Measurements from ENCODE around the gene EHBP1.
A peak's percentile ranks its signal among the peaks of the same experiment; 100 is the strongest.

Gene EHBP1

GRCh38 chr2:63049211-63049969 is 343.9 kb downstream of the EHBP1 start (continued):
- no peak for TF ChIP-seq PATZ1 (tag by site-specific recombination; IDR thresholded peaks at IDR 0.05)
- TF ChIP-seq, protein P1, sequence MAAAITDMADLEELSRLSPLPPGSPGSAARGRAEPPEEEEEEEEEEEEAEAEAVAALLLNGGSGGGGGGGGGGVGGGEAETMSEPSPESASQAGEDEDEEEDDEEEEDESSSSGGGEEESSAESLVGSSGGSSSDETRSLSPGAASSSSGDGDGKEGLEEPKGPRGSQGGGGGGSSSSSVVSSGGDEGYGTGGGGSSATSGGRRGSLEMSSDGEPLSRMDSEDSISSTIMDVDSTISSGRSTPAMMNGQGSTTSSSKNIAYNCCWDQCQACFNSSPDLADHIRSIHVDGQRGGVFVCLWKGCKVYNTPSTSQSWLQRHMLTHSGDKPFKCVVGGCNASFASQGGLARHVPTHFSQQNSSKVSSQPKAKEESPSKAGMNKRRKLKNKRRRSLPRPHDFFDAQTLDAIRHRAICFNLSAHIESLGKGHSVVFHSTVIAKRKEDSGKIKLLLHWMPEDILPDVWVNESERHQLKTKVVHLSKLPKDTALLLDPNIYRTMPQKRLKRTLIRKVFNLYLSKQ (tag by site-specific recombination; IDR thresholded peaks at IDR 0.05; ENCODE audit: borderline replicate concordance) = no peak
- no peak for TF ChIP-seq ZNF660 (tag by site-specific recombination; IDR thresholded peaks at IDR 0.05)
- peak; percentile 34; the same call in 1 of the 2 replicates for TF ChIP-seq HIC1 (tag by site-specific recombination; IDR thresholded peaks at IDR 0.05)
- no peak for TF ChIP-seq ZNF266 (tag by site-specific recombination; IDR thresholded peaks at IDR 0.05; ENCODE audit: low read depth)
- TF ChIP-seq ZNF654 (tag by site-specific recombination; IDR thresholded peaks at IDR 0.05; ENCODE audit: low read depth) = no peak
- no peak for TF ChIP-seq ZNF221 (tag by site-specific recombination; IDR thresholded peaks at IDR 0.05; ENCODE audit: borderline replicate concordance)
- TF ChIP-seq ZNF248 (tag by site-specific recombination; IDR thresholded peaks at IDR 0.05) = no peak
- no peak for TF ChIP-seq ZNF548 (tag by site-specific recombination; IDR thresholded peaks at IDR 0.05)
- TF ChIP-seq ZNF521 (tag by site-specific recombination; IDR thresholded peaks at IDR 0.05) = no peak
- peak; percentile 57 for TF ChIP-seq ZIC2 (tag by site-specific recombination; IDR thresholded peaks at IDR 0.05)
- TF ChIP-seq ZNF140 (tag by site-specific recombination; IDR thresholded peaks at IDR 0.05) = no peak
- TF ChIP-seq ZFHX2 (tag by site-specific recombination; conservative IDR thresholded peaks at IDR 0.05) = no peak
- TF ChIP-seq SCRT1 (tag by site-specific recombination; IDR thresholded peaks at IDR 0.05; ENCODE audit: borderline replicate concordance) = no peak
- TF ChIP-seq TRIM28 (IDR thresholded peaks at IDR 0.05; ENCODE audit: borderline replicate concordance, low read length) = no peak
- TF ChIP-seq SETDB1 (IDR thresholded peaks at IDR 0.05; ENCODE audit: insufficient read length, low read length) = no peak
- TF ChIP-seq, protein P2, sequence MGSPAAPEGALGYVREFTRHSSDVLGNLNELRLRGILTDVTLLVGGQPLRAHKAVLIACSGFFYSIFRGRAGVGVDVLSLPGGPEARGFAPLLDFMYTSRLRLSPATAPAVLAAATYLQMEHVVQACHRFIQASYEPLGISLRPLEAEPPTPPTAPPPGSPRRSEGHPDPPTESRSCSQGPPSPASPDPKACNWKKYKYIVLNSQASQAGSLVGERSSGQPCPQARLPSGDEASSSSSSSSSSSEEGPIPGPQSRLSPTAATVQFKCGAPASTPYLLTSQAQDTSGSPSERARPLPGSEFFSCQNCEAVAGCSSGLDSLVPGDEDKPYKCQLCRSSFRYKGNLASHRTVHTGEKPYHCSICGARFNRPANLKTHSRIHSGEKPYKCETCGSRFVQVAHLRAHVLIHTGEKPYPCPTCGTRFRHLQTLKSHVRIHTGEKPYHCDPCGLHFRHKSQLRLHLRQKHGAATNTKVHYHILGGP (tag by site-specific recombination; IDR thresholded peaks at IDR 0.05) = peak; percentile 40; the same call in 1 of the 2 replicates
- TF ChIP-seq ZNF610 (tag by site-specific recombination; IDR thresholded peaks at IDR 0.05; ENCODE audit: borderline replicate concordance) = 0 out of 2 replicates have a peak, but pooled peaks have one; percentile 24
- TF ChIP-seq ZNF350 (tag by site-specific recombination; IDR thresholded peaks at IDR 0.05) = no peak
- no peak for TF ChIP-seq ZNF626 (tag by site-specific recombination; IDR thresholded peaks at IDR 0.05)
- no peak for TF ChIP-seq ZNF701 (tag by site-specific recombination; IDR thresholded peaks at IDR 0.05)
- peak; percentile 80 for TF ChIP-seq ZBTB8A (tag by site-specific recombination; IDR thresholded peaks at IDR 0.05)
- TF ChIP-seq ZNF362 (tag by site-specific recombination; IDR thresholded peaks at IDR 0.05) = no peak
- TF ChIP-seq, protein P3, sequence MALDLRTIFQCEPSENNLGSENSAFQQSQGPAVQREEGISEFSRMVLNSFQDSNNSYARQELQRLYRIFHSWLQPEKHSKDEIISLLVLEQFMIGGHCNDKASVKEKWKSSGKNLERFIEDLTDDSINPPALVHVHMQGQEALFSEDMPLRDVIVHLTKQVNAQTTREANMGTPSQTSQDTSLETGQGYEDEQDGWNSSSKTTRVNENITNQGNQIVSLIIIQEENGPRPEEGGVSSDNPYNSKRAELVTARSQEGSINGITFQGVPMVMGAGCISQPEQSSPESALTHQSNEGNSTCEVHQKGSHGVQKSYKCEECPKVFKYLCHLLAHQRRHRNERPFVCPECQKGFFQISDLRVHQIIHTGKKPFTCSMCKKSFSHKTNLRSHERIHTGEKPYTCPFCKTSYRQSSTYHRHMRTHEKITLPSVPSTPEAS (tag by site-specific recombination; IDR thresholded peaks at IDR 0.05) = no peak
- TF ChIP-seq MZF1 (tag by site-specific recombination; IDR thresholded peaks at IDR 0.05; ENCODE audit: borderline replicate concordance) = no peak
- no peak for TF ChIP-seq SP2 (tag by site-specific recombination; IDR thresholded peaks at IDR 0.05)
- no peak for TF ChIP-seq ZNF311 (tag by site-specific recombination; IDR thresholded peaks at IDR 0.05; ENCODE audit: borderline replicate concordance)
- TF ChIP-seq, protein P4, sequence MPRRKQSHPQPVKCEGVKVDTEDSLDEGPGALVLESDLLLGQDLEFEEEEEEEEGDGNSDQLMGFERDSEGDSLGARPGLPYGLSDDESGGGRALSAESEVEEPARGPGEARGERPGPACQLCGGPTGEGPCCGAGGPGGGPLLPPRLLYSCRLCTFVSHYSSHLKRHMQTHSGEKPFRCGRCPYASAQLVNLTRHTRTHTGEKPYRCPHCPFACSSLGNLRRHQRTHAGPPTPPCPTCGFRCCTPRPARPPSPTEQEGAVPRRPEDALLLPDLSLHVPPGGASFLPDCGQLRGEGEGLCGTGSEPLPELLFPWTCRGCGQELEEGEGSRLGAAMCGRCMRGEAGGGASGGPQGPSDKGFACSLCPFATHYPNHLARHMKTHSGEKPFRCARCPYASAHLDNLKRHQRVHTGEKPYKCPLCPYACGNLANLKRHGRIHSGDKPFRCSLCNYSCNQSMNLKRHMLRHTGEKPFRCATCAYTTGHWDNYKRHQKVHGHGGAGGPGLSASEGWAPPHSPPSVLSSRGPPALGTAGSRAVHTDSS (tag by site-specific recombination; IDR thresholded peaks at IDR 0.05) = peak; percentile 16; the same call in 1 of the 2 replicates
